Activated CD8-positive, alpha-beta memory T cell treated with anti-CD3 and anti-CD28 coated beads for 48 hours (primary cell): ENCODE measurements around the gene GGACT.
A peak's percentile ranks its signal among the peaks of the same experiment; 100 is the strongest.

Experiments
- DNase-seq, 3 experiments: peaks; one replicate each; pipeline ENCODE4 v3.0.0-alpha.2; 2020; ENCODE audit warnings: low read depth in 2 of 3, low spot score in 2 of 3

GGACT gene

DNA sequence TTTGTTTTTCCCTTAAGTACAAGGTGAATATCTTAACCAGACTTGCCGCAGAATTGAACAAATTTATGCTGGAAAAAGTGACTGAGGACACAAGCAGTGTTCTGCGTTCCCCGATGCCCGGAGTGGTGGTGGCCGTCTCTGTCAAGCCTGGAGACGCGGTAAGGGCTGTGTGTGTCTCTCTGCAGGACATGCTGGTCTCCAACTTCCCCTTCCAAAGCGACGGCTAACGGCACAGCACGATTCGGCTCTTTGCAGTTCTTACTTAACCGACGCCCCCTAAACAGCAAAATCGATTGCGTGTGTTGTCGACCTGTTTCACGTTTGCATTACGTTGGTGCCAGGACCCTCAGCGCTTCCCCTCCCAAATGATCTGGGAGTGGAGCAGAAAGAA, 73.2 kb downstream of the GGACT start:
- DNase-seq = no peak

DNA sequence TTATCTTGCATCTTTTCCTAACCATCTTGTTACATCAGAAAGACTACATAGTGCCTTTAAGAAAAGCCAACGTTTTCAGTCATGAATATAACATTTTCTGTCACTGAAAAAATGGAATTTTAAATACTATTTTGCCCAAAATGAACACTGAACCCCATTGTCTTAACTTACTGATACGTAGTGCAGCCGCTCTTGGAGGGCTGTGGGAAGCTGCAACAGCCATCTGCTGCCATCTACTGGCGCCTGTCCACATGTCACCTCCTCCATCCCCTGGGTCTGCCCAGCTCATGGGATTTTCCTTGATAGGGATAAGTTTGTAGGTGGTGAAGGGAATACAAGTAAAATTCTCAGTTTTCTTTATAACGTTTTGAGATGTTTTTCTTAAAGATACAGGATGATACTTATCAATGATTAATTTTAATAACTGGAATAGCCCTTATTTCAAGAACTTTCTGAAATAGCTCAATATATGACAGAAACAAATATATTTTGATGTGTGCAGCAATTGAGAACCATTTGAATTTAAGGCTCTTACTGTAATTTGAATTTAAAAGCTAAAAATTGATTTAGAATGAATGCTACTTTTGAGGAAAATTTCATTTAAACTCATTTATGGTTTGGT, 73.7 kb downstream of the GGACT start:
- DNase-seq = peak; percentile 22 to 44 (median 32)

DNA sequence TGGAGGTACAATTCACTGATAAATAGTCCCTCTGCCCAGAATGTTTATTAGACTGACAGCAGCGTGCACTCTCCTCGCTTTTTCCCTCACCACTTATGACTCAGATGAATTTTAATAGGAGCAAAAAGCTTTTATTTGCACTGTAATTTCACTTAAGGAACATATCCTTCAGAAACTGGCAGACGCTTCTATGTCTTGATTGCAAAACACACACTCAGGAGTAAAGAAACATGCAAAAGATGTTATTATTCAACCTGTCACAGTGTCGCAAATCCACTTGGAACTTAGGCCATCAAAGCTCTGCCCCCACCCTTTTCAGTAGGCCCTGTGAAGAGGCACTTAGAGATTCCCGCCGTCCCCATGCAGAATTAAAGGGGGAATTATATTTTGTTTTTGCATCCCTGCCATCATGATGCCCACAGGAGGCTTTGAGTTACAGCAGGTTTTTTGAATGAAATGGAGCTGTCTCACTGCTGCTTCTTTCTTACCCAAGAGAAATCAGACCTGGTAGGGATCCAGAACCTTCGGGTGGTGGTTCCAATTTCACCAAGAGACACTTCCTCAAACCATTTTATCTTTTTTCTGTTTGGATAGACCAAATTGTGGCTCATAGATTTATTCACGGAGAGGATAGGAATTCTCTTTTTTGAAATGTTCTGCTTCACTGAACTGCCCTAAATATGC, 74.5 kb downstream of the GGACT start:
- no peak for DNase-seq

DNA sequence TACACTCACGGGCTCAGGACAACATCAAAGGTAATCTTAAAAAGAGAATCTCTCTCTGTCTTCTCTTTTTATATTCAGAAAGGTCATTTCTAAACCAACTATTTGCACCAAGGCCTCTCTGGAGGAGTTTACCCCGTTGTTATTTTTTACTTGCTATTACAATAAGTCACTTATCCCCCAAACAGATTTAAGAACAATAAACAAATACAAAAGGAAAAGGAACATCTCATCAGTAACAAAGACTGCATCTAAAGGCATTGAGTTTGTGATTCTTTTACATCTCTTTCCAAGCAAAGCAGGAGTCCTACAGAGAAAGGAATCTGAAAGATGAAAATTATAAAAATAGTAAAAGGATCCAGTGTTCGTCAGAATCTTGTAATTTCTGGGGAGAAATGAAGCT, 75.4 kb downstream of the GGACT start:
- no peak for DNase-seq

DNA sequence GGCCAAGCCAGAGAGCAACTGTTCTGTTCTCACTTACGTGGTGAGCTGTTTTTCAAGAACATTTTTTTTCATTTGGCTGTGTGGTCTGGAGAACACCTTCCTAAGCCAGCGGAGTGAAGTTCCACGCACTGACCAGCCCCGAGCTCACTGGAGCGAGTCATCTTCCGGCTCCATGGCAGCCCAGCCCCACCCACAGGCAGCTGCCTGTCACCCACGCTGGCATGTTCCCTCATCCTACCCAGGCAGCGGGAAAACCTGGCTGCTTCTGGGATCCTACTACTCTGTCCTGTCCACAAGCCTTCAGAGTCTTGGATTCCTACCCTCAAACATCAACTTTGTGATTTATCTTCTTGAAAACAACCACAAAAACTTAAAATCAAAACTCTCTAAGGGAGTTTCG, 76.2 kb downstream of the GGACT start:
- DNase-seq = no peak

DNA sequence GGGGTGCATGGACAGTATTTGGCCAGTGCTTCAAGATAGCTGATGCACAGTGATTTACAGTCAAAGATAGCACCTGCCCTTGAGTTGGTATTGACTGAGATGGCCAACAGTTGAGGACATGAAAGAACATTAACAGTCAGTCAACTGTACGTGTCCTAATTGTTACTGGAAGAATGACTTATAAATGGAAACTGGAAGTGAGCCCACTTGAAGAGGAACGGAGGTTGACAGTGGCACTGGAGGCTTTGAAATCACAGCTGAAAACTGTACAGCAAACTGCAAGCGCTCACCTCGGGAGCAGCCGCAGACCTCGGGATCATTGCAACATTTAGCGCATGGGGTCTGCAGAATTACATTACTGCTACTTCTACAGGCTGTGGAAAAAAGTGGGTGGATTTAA, 77.1 kb downstream of the GGACT start:
- no peak for DNase-seq

DNA sequence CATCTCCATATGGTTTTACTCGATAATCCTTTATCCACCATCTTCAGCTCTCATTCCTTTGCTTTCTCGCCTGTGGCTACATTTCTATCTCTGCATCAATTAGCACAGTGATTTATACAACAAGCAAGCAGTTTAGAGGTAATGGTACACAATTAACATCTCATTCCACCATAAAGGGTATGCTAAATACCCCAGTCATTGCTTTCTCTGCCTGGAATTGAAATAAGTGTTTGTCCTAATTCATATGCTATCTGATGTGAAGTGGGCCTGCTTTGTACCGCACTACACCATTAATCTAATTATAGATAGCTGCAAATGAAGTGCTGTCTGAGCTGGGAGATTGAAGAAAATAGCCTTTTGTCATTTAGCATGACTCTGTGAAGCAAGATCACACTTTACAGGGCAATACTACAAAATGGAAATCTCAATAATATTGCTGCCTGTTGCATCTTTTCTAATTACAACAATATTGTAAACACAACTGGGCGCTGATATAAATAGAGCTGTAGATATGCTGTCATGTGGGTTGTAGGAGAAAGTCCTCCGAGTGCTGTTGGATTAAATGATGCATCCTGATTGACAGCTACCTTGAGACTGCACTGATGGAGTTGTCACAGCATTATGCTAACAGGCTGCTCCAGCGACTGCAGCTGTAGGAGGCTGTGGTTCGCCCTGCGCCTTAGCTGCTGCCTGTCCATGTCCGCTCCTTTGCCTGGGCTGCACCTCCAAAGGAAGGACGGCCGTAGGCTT, 78.2 kb downstream of the GGACT start:
- DNase-seq = no peak

DNA sequence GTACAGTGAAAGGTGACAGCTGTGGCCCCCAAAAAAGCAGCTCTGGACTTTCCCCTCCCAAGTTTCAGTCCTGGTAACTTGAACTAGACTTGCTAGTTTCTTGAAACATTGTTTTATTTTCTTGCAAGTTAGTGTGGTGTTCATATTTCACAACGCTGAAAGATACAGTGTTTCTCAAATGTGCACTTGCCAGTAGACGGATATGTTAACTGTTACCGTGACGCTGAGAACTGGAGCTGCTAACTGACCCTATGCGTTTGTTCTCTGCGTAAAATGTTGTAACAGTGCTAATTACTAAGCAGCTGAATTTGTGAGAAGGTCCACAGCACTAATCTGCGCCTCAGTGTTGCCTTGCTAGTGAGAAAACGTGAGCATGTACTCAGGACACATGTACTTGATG, 79.6 kb downstream of the GGACT start:
- no peak for DNase-seq

DNA sequence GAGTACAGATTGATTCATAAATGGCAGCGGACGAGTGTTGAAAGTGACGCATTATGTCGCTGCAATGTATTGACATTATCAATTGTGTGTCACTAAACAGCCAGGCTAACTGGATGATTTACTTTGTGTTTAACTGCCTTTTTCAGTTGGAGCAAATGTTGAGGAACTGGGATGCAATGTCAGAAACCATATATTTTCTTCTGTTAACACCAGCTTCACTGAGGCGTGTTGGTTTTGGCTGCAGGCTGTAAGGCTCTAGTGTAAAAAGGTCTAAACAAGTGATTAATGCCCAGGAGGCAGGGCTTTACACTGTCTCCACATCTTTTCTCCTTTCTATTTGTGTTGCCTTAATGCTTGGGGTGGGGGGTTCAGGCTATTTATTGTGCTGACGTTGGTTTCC, 80.1 kb downstream of the GGACT start:
- no peak for DNase-seq

DNA sequence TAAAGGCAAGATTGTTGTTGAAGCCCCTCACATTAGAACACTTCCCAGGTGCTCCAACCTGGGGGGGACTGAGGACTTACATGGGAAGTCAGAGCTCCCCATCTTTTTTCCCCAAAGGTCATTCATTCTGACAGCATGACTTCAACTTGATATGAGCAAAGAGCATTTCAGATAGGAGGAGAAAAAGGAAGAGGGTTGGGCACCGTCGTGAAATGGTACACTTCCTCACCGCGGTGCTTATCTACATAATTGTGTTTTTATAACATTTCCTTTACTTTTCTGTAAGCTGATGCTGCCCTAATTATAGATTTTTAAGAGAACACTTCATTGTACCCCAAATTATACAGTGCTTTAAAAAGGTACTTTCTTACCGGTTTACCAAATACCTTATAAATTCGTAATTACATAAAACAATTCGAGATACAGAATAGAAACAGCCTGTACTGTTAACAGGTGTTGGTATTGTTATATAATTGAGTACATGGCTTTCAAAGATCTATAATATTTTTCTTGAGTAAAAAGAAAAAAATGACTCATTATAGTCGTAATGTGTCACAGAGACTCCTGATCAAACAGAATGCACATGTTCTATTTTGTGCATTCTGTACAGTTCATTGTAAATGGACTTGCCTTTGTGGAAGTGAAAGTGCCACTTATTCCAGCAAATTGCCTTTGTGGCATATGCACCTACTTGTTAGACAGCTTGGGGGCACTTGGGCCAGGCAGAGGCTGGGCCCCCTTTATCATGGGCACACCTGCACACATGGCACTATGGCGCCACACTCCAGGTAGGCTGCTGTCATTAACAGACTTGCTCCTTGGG, 81.8 kb downstream of the GGACT start:
- DNase-seq = no peak

DNA sequence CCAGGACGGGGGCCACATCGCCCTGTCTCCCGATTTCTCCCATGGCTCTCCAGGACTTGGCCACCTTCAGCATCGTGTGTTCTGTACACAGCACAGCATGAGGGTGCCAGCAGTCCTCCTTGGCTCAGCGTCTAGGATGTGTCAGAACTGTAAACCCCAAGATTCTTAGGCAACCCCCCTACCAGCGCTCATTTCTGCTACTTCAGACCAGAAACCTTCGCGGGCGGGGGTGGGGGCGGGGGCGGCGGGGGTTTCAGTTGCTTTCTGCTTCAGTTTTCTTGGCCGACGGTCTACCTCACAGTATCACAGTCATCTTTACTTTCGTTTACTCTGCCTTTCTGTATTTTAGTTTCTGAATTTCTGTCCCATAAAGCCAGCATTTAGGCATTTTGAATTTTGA, 82.4 kb downstream of the GGACT start:
- peak in 2 of 3 experiments; percentile 9 for DNase-seq

DNA sequence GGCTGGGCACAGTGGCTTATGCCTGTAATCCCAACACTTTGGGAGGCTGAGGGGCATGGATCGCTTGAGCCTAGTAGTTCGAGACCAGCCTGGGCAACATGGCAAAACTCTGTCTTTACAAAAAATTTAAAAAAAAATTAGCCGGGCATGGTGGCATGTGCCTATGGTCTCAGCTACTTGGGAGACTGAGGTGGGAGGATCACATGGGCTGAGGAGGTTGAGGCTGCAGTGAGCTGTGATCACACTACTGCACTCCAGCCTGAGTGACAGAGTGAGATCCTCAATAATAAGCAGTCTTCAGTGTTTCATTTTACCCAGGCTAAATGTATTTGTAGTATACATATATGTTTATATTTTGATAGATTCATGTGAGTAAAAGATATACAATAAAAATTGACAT, 85.0 kb downstream of the GGACT start:
- no peak for DNase-seq

DNA sequence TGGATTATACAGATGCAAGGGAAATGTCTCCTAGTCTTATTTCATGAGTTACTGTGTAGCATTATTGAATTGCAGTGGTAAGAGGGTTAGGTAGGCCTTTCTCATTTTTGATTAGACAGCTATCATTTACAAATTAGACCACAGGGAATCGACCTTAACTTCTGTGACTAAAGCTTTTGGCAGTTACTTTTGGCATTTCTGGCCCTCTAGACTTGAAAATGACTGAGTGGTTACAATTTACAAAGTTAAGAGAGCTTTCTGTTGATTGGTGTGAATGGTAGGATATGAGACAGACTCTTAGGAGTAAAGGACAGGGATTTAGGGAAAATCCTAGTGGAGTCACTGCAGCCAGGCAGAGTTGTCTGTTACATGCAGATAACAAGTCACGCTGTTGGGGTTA, 86.1 kb downstream of the GGACT start:
- DNase-seq = no peak

DNA sequence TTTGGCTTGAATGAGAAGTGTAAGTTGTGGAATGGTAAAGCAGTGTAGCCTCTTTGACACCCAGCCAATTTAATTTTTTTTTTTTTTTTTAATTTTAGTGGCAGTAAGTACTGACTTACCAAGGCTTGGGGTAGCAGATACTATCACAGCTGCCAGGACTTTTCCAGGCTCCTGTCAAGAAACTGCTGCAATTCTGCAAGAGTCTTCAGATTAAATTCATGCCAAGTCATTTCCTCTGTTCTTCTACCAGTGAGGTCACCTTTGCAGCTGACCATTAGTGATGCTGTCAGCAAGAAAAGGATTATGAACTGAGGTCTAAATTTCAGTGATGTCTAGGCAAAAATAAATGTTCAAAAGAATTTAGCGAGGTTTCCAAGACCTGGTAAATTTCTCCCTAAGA, 91.2 kb downstream of the GGACT start:
- DNase-seq = no peak

DNA sequence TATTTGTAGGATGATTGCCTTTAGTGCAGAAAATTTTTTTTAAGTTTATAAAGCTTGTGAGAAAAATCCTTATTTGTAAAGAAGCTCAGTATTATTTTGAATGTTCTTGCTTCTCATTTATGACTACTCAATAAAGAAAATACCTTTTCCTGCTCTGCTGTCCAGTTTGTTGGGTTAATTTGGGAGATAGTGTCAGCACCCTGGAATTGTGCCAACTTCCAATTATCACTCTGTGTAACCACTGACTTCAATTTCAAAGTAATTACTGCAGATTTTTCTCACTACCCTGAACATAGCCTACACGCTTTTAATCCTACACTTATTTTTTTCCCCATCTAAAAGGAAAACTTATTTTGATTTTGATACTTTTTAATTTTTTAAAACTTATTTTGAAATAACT, 93.1 kb downstream of the GGACT start:
- no peak for DNase-seq

DNA sequence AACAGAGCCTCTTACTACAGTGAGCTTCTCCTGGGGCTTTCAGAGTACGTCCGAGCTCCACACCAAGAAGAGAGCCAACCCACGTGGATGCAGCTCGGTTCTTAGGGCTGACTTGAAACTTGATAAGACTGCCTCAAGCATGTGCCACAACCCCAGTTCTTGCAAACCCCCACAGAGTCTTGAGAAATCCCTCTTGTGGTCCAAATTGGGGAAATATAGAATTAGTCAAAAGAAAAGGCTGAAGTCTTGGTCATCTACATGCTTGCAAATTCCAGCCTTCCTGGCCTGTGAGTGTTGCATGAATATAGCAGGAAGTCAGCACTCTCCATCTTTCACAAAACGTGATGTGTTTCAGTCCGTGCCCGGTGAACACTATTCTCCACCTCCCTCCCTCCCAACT, 95.2 kb downstream of the GGACT start:
- DNase-seq = no peak

DNA sequence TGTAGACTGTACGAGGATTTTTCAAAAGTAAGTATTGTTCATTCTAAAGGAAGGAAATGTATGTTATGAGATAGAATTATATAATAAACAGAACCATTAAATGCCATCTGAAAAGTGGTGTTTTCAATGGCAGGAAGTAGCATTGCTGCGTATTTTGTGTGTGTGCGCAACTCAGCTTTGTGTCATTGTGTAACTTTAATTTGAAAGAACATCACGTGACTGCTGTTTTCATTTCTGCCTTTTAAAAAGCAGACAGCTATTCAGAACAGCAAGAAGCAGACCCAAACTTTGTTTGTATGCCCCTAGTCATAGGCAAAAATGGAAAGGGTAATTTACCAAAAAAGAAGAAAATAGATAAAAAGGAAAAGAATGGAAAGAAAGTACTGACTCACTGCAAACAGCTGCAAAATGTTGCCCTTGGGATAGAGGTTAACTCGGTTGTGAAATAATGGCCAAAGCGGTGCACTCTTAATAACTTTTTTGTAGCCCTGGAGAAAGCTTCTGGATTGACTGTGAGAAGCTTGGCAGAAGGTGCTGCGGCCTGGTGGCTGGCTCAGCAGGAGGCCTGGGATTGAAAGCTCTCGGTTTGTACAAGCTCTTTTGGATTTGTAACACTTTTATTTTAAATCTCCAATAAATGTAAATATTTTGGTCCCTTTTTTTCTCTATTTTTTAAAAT, 97.3 kb downstream of the GGACT start:
- DNase-seq = no peak

DNA sequence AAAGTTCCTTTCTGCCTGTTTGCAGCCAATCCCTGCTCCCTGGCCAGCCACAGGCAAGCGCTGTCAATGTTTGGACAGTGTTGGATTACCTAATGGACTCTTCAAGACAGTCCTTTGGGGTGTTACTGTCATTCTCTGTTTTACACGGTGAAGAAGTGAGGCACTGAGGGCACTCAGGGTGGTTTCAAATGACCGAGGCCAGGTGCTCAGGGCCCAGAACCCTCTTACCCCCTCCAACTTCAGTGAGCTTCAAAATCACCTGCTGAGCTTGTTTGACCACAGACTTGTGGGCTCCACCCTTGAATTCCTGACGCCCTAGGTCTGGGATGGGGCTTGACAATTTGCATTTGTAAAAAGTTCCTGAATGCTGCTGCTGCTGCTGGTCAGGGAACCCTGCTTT, 97.9 kb downstream of the GGACT start:
- no peak for DNase-seq

DNA sequence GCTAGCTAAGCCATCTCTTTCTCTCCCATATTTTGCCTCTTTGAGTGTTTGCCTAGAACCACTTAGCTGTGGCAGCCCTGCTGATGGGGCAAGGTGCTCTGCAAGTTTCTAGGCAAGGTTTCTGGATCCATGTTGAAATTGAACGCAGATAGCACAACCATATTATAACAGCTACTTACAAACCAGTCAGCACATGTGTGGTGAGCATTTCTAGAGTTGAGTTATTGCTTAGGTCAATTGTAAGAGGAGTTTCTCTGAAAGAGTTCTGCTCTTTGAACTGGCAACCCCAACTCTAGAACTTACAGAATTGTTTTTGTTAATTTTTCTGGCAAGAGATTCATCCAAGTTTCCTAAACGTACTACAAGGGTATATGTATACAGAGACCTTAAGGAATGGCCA, 103.3 kb downstream of the GGACT start:
- no peak for DNase-seq

DNA sequence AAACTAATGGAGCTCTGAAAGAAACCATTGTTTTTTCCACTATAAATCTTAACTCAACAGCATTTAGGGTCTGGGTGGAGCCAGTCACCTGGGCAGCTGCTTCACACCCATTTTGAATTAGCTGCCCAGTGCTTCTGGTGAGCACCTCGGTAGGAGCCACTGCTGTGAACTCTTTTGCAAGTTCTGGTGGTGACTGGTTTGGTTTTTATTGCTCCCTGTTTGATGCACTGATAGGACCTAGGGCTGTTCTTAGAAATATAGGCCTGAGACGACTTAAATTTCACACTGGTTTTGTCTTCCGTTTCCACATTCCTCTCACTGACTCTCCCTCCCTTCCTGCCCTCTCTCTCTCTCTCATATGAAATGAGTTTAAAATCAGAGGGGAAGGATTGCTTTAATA, 103.9 kb downstream of the GGACT start:
- DNase-seq = no peak

DNA sequence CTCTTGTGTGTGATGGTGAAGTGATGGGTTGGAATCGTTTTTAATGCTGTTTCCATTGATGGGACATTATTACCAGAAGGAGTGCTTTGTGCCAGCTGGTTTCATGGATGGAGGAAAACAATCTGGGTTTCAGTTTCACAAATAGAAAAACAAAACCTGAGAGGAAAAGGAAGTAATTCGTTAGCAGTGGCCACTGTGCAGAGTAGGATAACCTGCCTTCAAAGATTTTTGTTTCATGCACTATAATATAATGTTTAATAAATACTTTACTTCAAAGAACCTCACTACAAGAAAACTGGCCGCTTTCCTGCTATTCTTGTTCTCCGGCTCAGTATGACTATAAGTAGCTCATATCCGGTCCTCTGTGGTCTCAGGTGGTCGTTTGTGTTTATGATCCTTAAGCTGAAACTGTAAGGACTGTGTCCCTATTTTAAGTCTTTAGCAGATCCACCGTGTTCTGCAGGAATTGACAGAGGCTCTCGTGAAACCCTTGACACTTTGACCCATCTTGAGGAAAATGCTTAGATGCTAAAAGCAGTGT, 104.7 kb downstream of the GGACT start:
- DNase-seq = no peak
